ENCODE results near the gene YDJC.
A peak's percentile ranks its signal among the peaks of the same experiment; 100 is the strongest.
"Not testable (repeated sequence)": the region's sequence is repeated elsewhere in the genome, so short reads cannot be mapped to it uniquely, and the experiment has no call there.

YDJC gene

DNA sequence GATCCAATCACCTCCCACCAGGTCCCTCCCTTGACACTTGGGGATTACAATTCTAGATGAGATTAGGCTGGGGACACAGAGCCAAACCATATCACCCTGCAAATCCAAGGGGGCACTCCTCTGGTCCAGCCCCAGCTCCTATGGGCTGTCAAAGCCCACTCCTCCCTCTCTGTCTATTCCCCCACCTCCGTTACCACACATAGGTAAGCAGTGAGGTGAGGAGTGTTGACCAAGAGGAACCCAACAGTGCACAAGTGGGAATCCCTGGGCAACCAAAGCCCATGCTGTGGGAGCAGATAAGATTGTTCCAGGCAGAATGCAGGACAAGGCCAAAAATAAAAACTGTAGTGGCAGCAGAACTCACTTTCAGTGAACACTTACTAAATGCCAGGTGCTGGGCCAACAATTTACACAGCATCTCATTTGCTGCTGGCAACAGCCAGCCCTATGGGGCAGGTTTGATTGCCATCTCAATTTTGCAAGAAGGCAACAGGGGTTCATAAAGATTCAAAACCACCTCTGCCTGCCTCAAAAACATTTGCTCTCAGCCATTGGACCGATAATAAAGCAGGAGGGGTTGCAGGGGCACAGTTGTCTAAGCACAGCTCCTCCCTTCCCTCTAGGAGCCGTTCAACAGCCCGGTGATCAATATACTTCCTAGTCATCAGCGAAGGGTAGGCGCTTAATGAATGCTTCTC, 21.1 kb upstream of the YDJC start:
- DNase-seq: no peak

DNA sequence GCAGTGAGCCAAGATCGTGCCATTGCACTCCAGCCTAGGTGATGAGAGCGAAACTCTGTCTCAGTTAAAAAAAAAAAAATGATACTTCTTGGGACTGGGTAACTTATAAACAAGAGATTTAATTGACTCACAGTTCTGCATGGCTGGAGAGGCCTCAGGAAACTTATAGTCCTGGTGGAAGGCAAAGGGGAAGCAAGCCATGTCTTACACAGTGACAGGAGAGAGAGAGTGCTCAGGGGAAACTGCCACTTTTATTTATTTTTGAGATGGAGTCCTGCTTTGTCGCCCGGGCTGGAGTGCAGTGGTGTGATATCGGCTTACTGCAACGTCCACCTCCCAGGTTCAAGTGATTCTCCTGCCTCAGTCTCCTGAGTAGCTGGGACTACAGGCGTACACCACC, 20.5 kb upstream of the YDJC start:
- DNase-seq: no peak

DNA sequence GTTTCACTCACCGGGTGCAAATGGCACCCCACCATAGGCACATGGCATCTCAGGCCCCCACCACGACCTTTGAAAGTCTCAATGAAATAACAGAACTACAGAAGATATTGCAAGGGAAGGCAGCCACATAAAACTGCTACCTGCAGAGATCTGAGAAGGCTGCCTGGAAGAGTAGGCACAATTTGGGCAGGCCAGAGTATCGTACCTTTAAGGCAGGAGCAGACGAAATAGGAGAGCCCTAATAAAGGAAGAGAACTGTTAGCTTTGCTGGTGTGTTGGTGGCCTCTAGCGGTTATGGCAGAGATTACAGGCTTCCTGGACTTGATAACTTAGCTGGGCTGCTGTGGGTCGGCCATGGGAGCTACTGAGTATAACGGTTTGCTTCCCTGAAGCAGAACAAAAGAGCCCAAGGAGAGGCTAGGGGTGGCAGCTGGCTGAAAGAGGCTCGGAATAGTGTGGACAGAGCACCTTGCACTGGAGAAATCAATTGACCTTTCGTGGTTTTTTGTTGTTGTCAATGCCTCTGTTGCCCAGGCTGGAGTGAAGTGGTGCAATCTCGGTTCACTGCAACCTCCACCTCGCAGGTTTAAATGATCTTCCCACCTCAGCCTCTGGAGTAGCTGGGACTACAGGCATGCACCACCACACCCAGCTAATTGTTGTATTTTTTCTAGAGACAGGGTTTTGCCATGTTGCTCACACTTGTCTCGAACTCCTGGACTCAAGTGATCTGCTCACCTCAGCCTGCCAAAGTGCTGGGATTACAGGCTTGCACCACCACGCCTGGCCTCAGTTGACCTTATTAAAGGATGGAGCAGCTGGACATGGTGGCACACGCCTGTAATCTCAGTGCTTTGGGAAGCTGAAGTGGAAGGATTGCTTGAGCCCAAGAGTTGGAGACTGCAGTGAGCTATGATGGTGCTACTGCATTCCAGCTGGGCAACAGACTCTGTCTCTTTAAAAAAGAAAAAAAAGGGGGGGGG, 17.1 kb upstream of the YDJC start:
- DNase-seq: peak; percentile 79

DNA sequence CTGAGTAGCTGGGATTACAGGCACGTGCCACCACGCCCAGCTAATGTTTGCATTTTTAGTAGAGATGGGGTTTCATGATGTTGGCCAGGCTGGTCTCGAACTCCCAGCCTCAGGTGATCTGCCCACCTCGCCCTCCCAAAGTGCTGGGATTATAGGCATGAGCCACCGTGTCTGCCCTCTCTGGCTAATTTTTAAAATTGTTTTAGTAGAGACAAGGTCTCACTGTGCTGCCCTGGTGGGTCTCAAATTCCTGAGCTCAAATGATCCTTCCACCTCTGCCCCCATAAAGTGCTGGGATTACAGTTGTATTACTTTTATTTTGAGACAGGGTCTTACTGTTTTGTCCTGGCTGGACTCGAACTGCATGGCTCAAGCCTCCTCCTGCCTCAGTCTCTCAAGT, 15.7 kb upstream of the YDJC start:
- DNase-seq: not testable (repeated sequence)

DNA sequence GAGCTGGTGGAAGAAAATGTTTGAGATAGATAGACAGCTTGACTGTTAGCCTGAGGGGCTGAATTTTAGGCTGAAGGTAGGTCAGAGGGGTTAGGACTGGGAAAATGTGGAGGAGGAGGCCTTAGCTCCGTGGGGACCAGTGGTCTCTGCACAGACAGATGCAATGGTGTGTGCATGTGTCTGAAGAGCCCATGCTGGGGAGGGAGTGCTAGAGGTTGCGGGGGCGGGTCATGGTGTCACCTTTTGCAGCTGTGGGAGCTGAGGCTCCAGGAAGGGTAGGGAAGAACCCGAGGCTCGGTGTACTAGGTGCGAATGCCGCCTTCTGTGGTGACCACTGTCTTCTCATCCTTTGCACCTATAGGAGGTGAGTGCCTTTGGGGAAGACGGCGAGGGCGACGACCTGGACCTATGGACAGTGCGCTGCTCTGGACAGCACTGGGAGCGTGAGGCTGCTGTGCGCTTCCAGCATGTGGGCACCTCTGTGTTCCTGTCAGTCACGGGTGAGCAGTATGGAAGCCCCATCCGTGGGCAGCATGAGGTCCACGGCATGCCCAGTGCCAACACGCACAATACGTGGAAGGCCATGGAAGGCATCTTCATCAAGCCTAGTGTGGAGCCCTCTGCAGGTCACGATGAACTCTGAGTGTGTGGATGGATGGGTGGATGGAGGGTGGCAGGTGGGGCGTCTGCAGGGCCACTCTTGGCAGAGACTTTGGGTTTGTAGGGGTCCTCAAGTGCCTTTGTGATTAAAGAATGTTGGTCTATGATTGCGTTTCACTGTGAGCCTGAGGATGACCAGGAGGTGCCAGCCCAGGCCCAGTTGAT, 13.9 kb upstream of the YDJC start:
- no peak for DNase-seq

DNA sequence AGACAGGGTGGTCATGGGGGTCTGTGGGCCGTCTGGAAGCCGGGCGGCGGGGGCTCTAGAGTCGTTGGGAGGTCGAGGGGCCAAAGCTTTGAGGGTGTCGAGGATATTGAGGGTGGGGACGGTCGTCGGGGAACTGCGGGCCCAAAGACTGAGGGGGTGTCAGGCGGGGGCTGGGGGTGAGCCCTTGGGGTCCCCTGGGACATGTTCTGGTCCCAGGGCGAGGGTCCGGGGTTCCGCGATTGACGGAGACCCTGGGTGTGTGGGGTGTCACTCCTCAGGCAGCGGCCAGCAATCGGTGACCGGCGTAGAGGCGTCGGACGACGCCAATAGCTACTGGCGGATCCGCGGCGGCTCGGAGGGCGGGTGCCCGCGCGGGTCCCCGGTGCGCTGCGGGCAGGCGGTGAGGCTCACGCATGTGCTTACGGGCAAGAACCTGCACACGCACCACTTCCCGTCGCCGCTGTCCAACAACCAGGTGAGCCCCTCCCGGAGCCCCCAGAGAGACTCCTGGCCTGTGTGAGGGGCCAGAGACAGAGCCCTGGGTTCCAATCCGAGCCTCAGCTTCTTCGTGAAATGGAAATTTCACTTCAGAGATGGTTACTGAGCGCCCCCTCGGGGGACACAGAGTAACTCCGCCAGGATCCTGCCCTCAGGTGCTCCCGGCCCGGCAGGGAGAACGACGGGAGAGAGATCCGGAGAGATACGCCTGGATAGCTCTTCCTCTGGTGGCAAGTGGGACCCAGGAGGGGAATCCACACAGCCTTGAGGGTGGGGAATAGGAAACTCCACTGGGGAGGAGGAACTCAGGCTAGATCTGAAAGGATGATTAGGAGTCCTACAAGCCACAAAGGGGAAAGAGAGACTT, 13.0 kb upstream of the YDJC start:
- DNase-seq: peak; percentile 26

DNA sequence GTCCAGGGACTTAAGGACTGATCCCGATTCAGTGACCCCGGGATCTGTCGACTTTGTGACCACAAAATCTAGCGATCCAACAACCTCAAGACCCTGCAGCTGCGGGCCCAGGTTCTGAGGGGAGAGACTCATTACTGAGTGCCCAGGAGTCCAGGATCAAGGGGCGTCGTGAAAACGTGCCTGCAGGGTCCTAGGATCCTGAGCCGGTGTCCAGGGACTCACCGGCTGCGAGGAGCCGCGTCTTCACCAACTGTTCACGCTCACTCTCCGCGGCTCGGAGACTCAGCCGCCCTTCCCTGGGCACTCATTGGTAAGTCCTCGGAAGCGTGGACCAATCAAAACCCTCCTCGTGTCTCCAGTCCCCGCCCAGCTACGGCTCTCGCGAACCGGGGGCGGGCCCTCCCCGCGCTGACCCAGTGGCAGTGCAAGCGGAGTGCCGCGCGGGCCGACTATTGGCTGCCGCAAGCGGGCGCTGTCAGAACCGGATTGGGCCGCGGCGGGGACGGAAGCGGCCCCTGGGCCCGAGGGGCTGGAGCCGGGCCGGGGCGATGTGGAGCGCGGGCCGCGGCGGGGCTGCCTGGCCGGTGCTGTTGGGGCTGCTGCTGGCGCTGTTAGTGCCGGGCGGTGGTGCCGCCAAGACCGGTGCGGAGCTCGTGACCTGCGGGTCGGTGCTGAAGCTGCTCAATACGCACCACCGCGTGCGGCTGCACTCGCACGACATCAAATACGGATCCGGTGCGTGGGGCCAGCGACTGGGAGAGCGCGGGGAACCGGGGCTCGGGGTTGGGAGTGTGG, 12.2 kb upstream of the YDJC start, which contains the start of gene SDF2L1:
SDF2L1 (plus strand) TSS at position 514 of the 795 bp plus-strand sequence; CDS start at position 549, 35 bp downstream.
- peak; percentile 98 for DNase-seq

DNA sequence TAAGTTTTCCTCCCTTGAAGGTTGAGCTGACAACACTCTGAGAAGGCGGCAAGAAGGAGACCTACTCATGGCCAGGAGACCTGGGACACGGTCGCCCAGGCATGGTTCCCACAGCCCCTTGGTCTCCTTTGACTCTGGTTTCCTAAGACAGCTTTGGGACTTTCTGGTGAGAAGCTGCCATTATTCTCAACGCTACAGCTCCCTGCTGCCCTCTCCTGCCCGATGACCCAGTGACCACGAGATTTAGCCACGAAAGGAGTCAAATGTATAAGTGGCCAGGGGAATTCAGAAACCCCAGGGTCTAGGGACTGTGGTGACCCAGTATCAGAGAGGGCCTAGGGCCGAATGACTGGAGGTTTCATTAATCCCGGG, 11.6 kb upstream of the YDJC start:
- DNase-seq: no peak

DNA sequence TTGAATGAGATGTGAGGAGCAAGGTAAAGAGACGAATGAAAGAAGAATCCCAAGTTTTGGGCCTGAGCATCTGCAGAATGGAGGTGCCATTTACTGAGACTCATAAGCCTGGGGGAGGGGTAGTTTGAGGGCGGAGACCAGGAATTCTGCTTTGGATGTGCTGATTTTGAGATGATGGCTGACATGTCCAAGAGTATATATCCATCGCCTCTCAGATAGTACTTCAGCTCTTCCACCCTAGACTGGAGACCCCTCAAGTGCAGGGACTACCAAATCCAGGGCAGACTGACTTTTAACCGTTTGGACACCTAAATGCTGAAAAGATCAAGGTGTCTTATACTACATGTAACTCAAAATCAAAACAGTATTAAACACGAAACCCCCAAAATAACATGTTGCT, 11.0 kb upstream of the YDJC start:
- DNase-seq: no peak

DNA sequence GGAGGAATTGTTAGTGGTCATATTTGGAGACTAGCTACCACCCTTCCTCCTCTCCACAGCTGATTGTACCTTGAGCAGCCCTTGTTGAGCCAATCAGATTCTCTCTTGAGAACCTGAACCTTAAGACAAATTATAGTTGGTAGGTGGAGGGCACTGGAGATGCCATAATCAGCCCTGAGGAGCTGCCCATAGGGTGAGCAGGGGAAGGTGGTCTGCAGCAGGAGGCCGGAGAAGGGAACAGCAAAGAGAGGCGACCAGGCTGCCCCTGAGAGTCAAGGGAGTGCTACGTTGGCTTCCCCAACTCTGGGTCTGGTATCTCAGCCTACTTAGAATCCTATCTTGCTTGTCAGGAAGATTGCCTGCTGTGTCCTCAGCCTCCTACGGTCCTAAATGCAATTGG, 9.5 kb upstream of the YDJC start:
- DNase-seq: no peak

DNA sequence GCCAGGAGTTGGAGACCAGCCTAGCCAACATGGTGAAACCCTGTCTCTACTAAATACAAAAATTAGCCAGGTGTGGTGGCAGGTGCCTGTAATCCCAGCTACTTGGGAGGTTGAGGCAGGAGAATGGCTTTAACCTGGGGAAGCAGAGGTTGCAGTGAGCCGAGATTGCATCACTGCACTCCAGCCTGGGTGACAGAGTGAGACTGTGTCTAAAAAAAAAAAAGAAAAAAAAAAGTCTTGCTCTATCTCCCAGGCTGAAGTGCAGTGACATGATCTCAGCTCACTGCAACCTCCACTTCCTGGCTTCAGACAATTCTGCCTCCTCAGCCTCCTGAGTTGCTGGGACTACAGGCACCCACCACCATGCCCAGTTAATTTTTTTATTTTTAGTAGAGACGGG, 7.6 kb upstream of the YDJC start:
- DNase-seq: not testable (repeated sequence)

DNA sequence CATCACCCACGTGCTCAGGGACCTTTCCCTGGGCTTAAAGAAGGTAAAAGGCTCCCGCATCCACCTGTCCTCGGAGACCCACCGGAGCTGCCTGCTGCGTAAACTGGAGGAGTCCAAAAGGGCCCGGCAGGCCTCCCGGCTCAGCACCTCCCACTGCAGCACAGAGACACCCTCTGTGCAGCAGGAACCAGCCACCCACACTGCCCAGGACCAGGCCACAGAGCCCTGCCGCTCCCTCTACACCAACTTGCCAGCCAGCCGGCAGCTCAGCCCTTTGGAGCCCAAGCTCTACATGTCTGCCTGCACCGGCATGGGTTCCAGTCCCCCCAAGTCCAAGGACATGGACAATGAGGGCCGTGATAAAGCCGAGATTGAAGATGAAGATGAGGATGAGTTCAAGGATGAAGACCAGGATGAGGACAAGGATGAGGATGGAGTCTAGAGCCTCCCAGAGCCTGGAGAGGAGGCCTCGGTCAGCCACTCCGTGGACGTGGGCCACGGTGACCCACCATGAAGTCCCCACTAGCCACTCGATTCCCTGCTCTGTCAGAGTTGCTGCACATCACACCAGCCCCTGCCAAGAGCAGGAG, 6.9 kb upstream of the YDJC start:
- no peak for DNase-seq

DNA sequence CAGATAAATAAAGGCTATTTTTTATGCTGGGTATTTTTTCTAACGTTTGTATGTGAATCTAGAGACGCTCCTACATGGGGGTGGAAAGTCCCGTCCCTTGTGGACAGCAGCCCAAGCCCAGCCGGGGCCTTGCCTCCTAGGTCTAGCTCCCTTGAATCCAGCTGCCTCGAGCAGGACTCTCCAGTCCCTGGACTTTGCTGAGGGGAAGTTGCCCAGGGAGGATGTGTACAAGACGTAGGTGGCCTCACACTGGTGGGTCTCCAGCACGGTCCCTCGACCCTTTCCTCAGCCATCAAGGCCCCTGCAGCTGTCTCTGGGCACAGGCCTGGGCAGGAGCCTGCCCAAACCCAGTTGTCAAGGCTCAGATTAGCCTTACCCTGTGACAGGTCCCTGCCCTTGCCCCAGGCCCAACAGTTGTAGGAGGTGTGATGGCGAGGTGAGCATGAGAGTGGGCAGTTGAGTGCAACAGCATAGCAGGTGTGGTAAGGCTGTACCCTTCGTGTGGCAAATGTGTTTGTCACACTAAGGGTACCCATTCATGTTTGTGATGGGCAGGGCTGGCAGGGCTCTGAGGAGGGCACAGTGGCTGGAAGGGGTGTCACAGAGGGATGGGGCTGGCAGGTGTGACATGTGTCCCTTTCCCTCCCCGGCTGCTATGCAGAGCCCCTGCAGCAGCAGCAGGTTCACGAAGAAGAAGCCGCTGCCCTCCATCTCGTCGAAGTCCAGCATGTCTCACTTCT, 6.1 kb upstream of the YDJC start:
- DNase-seq: no peak

DNA sequence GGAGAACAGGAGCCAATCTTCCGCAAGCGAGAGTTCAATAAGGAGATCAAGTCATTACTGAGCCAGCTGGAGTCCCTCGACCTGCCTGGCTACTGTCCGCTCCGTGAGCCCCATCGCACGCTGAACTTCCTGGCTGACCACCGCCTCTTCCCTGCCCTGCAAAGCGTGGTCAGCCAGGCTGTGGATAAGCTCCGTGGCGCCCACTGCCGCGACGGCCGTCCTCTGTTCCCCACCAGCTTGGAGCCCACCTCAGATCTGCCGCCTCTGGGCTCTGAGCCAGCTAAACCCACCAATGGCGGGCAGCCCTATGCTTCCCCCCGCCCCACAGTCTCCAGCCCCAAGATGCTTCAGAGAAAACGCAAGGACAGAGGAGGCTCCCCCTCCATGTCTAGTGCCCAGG, 5.0 kb upstream of the YDJC start:
- no peak for DNase-seq

DNA sequence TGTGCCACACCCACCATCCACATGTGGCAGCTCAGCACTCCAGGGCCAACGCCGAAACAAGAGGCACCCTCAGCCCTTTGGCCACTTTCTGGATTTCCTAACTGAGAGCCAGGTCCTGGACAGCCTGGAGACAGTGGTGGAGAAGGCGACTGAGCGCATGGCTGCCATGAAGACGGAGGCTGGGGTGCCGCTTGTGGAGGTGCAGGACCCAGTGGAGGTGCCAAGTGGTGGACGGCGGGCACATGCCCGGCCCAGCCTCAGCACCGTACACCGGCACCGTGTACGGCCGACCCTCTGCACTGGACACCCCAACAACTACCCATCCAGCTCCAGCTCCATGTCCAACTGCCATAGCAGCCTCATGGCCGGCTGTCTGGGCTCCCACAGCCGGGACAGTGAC, 4.3 kb upstream of the YDJC start:
- no peak for DNase-seq

DNA sequence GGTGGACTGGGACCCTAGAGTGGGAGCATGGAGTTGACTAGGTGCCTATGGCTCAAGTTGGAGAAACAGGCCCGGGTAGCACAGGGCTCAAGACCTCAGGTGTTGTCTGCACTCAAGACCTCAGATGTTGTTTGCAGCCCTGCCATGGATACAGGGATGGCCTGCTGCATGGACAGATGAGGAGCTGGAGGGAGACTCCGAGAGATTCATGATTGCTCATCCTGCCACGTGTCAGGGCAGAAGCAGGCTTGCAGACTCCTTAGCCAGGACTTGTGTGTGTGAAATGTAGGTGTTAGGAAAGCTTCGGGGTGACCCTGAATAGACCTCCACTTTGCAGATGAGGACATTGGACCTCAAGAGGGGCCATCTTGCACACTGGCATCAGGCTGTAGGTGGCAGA, 3.7 kb upstream of the YDJC start:
- DNase-seq: no peak

DNA sequence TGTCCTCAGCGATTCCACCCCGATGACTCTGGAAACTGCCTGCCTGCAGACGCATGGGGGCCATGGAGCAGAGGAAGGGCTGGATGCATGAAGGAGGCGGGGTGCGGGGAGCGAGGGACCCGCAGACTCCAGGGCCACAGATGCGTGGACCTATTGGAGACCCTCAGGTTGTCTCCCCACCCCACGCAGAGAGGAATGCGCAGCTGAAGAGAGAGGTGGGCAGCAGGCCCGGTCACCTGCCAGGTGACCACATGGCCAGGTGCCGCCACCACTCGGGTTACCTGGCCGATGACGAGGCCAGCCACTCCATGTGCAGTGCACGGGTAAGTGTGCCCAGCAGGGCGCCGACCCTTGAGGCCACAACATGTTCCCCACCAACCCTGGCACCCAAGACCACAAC, 3.1 kb upstream of the YDJC start:
- no peak for DNase-seq

DNA sequence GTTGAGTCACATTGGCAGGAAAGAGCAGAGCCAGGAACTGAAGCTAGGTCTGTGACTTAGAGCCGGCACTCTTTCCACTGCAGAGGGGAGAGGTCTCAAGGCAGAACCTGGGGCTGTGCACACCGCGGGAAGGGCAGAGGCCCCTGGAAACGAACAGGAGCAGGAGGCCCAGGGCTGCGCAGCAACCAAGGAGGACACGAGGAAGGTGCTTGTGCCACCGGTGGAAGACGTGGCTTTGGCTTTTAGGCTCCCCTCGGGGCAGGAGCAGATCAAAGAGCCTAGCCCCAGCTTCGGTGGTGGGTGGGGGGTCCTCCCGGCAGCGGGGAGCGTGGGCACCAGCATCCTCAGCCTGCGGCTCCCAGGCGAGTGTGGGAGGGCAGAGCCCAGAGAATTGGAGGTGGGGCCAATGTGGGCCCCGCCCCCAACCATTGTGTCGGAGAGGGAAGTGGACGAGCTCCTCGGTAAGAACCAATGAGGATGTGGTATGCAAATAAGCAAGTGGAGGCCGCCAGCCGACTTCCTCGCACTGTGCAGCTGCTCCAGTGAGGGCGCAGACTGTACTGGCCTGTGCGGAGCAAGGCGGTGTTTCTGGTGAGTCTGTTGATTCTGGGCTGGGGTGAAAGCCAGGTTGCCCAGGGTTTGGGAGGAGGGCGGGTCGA, 2.5 kb upstream of the YDJC start, which contains the start of gene CCDC116:
CCDC116 (plus strand) TSS at position 524 of the 659 bp plus-strand sequence. CDS start 422 bp downstream, outside the sequence.
- no peak for DNase-seq

DNA sequence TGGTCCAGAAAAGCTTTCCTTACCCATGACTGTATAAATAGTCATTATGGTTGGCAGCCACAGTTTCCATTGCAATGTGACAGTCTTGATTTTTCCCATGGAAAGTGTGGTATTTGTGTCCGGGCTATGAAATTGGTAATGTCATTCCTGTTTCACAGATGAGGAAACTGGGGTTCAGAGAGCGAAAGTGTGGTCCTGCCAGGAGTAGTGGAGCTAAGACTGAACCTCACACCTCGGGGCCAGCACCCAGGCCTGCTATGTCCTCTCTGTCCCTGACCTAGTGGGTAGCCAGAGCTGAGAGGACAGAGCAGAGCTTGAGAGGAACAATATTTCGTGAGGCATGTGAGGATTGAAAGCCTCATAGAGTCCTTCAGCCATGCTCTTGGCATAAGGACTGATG, 1.2 kb upstream of the YDJC start:
- DNase-seq: no peak
